Measurements from ENCODE around the gene NTN5.

Gene NTN5

GRCh38 chr19:48672994-48673393 is at the start of gene NTN5:
Gene NTN5 (minus strand): TSS chr19:48673017. CDS start chr19:48670986, 2,031 bp downstream.
- H3K36me3 Mint-ChIP-seq (ENCODE audit: low read depth), result no peaks in the 10 kb centered on the region
- H3K4me1 Mint-ChIP-seq, result peaks cover 18% of the 10 kb centered on the region
- H3K9me3 Mint-ChIP-seq, result no peaks in the 10 kb centered on the region
- peaks cover 8% of the 10 kb centered on the region for H3K27me3 Mint-ChIP-seq (ENCODE audit: low read depth)
- H3K4me3 Mint-ChIP-seq, result no peak within 1 kb of the TSS
- no peak for TF ChIP-seq CTCF (IDR thresholded peaks at IDR 0.05; ENCODE audit: unreplicated experiment in 3 of 3)
- no peak within 1 kb of the TSS for H3K27ac Mint-ChIP-seq

GRCh38 chr19:48722196-48722708 is 49.4 kb upstream of the NTN5 start:
- Mint-ChIP-seq H3K4me3 (peak overlapping the region; percentile 9 to 48 (median 43)), H3K4me1 (peaks cover 40% of the 10 kb centered on the region), H3K36me3 (ENCODE audit: low read depth) (peaks cover 5% of the 10 kb centered on the region), H3K27me3 (ENCODE audit: low read depth) (no peaks in the 10 kb centered on the region), H3K9me3 (no peaks in the 10 kb centered on the region), H3K27ac (peak overlapping the region; percentile 13 to 74 (median 49))
- TF ChIP-seq CTCF (IDR thresholded peaks at IDR 0.05; ENCODE audit: unreplicated experiment in 3 of 3), result no peak

- Mint-ChIP-seq H3K9me3 (no peaks in the 10 kb centered on the region), H3K36me3 (ENCODE audit: low read depth) (no peaks in the 10 kb centered on the region), H3K4me3 (peak overlapping the region; percentile 91 to 94 (median 93)), H3K27me3 (ENCODE audit: low read depth) (no peaks in the 10 kb centered on the region), H3K27ac (peak overlapping the region; percentile 98), H3K4me1 (peaks cover 48% of the 10 kb centered on the region)
- no peak for TF ChIP-seq CTCF (IDR thresholded peaks at IDR 0.05; ENCODE audit: unreplicated experiment in 3 of 3)
These were observed 47.9 kb upstream of the NTN5 start for GRCh38 chr19:48720613-48721296.

GRCh38 chr19:48720251-48720612 is 47.4 kb upstream of the NTN5 start:
- TF ChIP-seq CTCF (IDR thresholded peaks at IDR 0.05; ENCODE audit: unreplicated experiment in 3 of 3), result no peak
- peak overlapping the region; percentile 91 to 94 (median 93) for H3K4me3 Mint-ChIP-seq
- peak overlapping the region; percentile 98 for H3K27ac Mint-ChIP-seq
- H3K27me3 Mint-ChIP-seq (ENCODE audit: low read depth), result no peaks in the 10 kb centered on the region
- H3K4me1 Mint-ChIP-seq, result peaks cover 50% of the 10 kb centered on the region
- H3K36me3 Mint-ChIP-seq (ENCODE audit: low read depth), result no peaks in the 10 kb centered on the region
- H3K9me3 Mint-ChIP-seq, result no peaks in the 10 kb centered on the region

- Mint-ChIP-seq H3K27ac (peak within 1 kb of the TSS; percentile 98), H3K9me3 (no peaks in the 10 kb centered on the region), H3K4me3 (peak within 1 kb of the TSS; percentile 91 to 94 (median 93)), H3K4me1 (peaks cover 50% of the 10 kb centered on the region), H3K27me3 (ENCODE audit: low read depth) (no peaks in the 10 kb centered on the region), H3K36me3 (ENCODE audit: low read depth) (no peaks in the 10 kb centered on the region)
- no peak for TF ChIP-seq CTCF (IDR thresholded peaks at IDR 0.05; ENCODE audit: unreplicated experiment in 3 of 3)
These were observed 46.7 kb upstream of the NTN5 start, which contains the start of gene MAMSTR for GRCh38 chr19:48719263-48720171. Gene MAMSTR (minus strand): TSS chr19:48719725. CDS start chr19:48719031, 694 bp downstream.

Measured in nephron (organoid).